HepG2 (cell line): ENCODE measurements around the gene PDZK1. TPM values are rescaled to one million over a fixed set of nuclear protein-coding genes. Genes with fewer than 3 reads are reported as not detected.
A peak's percentile ranks its signal among the peaks of the same experiment; 100 is the strongest.

ENCODE experiments used
- CCAR2 ChIP-seq: fragments of 200-400 bp; formaldehyde crosslinking; optimal IDR thresholded peaks from 2 replicates; pipeline ENCODE3; 2018; ENCODE audit warnings: low read depth, mild to moderate bottlenecking, low read length, moderate library complexity
- CHCHD3 ChIP-seq: sonication (generic); formaldehyde crosslinking; IDR thresholded peaks from 2 replicates; pipeline ENCODE4 v1.8.0; 2022; ENCODE audit warnings: mild to moderate bottlenecking, missing genetic modification reagents, moderate library complexity
- CHD2 ChIP-seq: IDR thresholded peaks from 2 replicates; pipeline ENCODE4 v1.6.1; 2011; ENCODE audit warnings: low read depth, low read length, improper control_type of control experiment
- DNMT1 ChIP-seq: sonication (generic); formaldehyde crosslinking; IDR thresholded peaks from 2 replicates; pipeline ENCODE4 v1.5.1; 2020; ENCODE audit warnings: mild to moderate bottlenecking, missing genetic modification reagents
- FLYWCH1 ChIP-seq: sonication (generic); formaldehyde crosslinking; IDR thresholded peaks from 2 replicates; pipeline ENCODE4 v1.8.1; 2023; ENCODE audit warnings: mild to moderate bottlenecking, missing genetic modification reagents
- FOXK2 ChIP-seq: fragments of 450-650 bp; IDR thresholded peaks from 2 replicates; pipeline ENCODE4 v1.6.1; 2016
- GPN1 ChIP-seq: sonication (generic); formaldehyde crosslinking; IDR thresholded peaks from 2 replicates; pipeline ENCODE4 v1.5.1; 2020; ENCODE audit warnings: missing genetic modification reagents, borderline replicate concordance
- GZF1 ChIP-seq: sonication (generic); formaldehyde crosslinking; IDR thresholded peaks from 2 replicates; pipeline ENCODE4 v1.5.1; 2020; ENCODE audit warnings: mild to moderate bottlenecking, missing genetic modification reagents
- HNRNPLL ChIP-seq: fragments of 200-400 bp; formaldehyde crosslinking; IDR thresholded peaks from 2 replicates; pipeline ENCODE4 v1.6.1; 2017; ENCODE audit warnings: mild to moderate bottlenecking, low read depth, low read length; ENCODE audit not compliant: poor library complexity, severe bottlenecking
- HOXA7 ChIP-seq: sonication (generic); formaldehyde crosslinking; IDR thresholded peaks from 2 replicates; pipeline ENCODE4 v1.8.1; 2022; ENCODE audit warnings: mild to moderate bottlenecking, missing genetic modification reagents, moderate library complexity
- JUNB ChIP-seq: sonication (generic); formaldehyde crosslinking; IDR thresholded peaks from 2 replicates; pipeline ENCODE4 v1.8.0; 2022; ENCODE audit warnings: missing genetic modification reagents, mild to moderate bottlenecking, borderline replicate concordance
- KLF16 ChIP-seq, 2 experiments: sonication (generic) in 1 of 2; formaldehyde crosslinking in 1 of 2; IDR thresholded peaks; 2 replicates each; pipeline versions ENCODE4 v1.6.1 to v1.8.0; 2016 to 2023; ENCODE audit warnings: missing genetic modification reagents in 2 of 2, missing compliant biosample characterization in 1 of 2
- KLF6 ChIP-seq: IDR thresholded peaks from 2 replicates; pipeline ENCODE4 v1.8.0; 2016; ENCODE audit warnings: missing biosample characterization, missing genetic modification reagents
- POLR2G ChIP-seq: fragments of 200-400 bp; formaldehyde crosslinking; IDR thresholded peaks from 2 replicates; pipeline ENCODE4 v1.6.1; 2018; ENCODE audit warnings: mild to moderate bottlenecking, low read depth, low read length, moderate library complexity
- SYNCRIP ChIP-seq: fragments of 200-400 bp; formaldehyde crosslinking; IDR thresholded peaks from 2 replicates; pipeline ENCODE4 v1.6.1; 2018; ENCODE audit warnings: mild to moderate bottlenecking, low read depth, low read length; ENCODE audit not compliant: insufficient read depth
- ZFP37 ChIP-seq: sonication (generic); formaldehyde crosslinking; IDR thresholded peaks from 2 replicates; pipeline ENCODE4 v1.4.0; 2020; ENCODE audit warnings: missing genetic modification reagents, borderline replicate concordance
- ZMYM3 ChIP-seq: sonication (generic); formaldehyde crosslinking; IDR thresholded peaks from 2 replicates; pipeline ENCODE4 v1.5.1; 2020; ENCODE audit warnings: mild to moderate bottlenecking, missing genetic modification reagents
- ZNF343 ChIP-seq: sonication (generic); formaldehyde crosslinking; IDR thresholded peaks from 2 replicates; pipeline ENCODE4 v1.4.0; 2020; ENCODE audit warnings: mild to moderate bottlenecking, missing genetic modification reagents
- ZNF383 ChIP-seq: sonication (generic); formaldehyde crosslinking; IDR thresholded peaks from 2 replicates; pipeline ENCODE4 v1.4.0; 2020; ENCODE audit warnings: missing genetic modification reagents, mild to moderate bottlenecking, borderline replicate concordance
- ZNF530 ChIP-seq: sonication (generic); formaldehyde crosslinking; IDR thresholded peaks from 2 replicates; pipeline ENCODE4 v1.5.0; 2020; ENCODE audit warnings: low read depth, mild to moderate bottlenecking, missing genetic modification reagents
- ZNF781 ChIP-seq: sonication (generic); formaldehyde crosslinking; IDR thresholded peaks from 2 replicates; pipeline ENCODE4 v1.5.1; 2020; ENCODE audit warnings: borderline replicate concordance, mild to moderate bottlenecking, missing genetic modification reagents; ENCODE audit errors: not compliant biosample characterization
- ZSCAN9 ChIP-seq: IDR thresholded peaks from 2 replicates; pipeline ENCODE4 v1.6.1; 2016; ENCODE audit warnings: borderline replicate concordance
- polyA plus RNA-seq, 8 experiments: library from polyadenylated mRNA; depleted of rRNA in 3 of 8; stranded (reverse) in 7 of 8; unstranded in 1 of 8; fragments of >200 nt; fragmentation: Illumina TruSeq in 4 of 8; extraction: Trizol in 4 of 8; gene quantifications; 2 replicates each; pipeline versions ENCODE4 v1.2.1 to v1.2.3, GENCODE V29; 2011 to 2016; ENCODE audit warnings: low read depth in 4 of 8, missing spikeins in 1 of 8, mixed read lengths in 1 of 8; ENCODE audit not compliant: insufficient read depth in 1 of 8
- total RNA-seq, 5 experiments: library from RNA; depleted of rRNA; stranded (reverse); fragments of >200 nt; fragmentation: Illumina TruSeq; extraction: Trizol; gene quantifications; 2 replicates each; pipeline ENCODE4 v1.2.3, GENCODE V29; 2016; ENCODE audit warnings: low read depth in 1 of 5
- TF ChIP-seq, protein P1 (sequence below): sonication (generic); formaldehyde crosslinking; IDR thresholded peaks from 2 replicates; pipeline ENCODE4 v1.4.0; 2020; ENCODE audit warnings: mild to moderate bottlenecking, missing genetic modification reagents
- TF ChIP-seq, protein P2 (sequence below): sonication (generic); formaldehyde crosslinking; IDR thresholded peaks from 2 replicates; pipeline ENCODE4 v1.9.0; 2022; ENCODE audit warnings: low read depth, missing genetic modification reagents
- TF ChIP-seq, protein P3 (sequence below): sonication (generic); formaldehyde crosslinking; IDR thresholded peaks from 2 replicates; pipeline ENCODE4 v1.4.0; 2020; ENCODE audit warnings: missing genetic modification reagents

PDZK1 gene
- total and polyA plus RNA-seq, 2 of the 13 experiments (the other 11 are each of a cell fraction or from before 2014, with no cell fraction given), result 16.2 to 46.4 TPM

- peak; percentile 44; the same call in 1 of the 2 replicates for TF ChIP-seq CHD2
- TF ChIP-seq HNRNPLL, result no peak
- no peak for TF ChIP-seq CHCHD3 (CRISPR knock-in tag)
- TF ChIP-seq KLF16 (CRISPR knock-in tag; IDR thresholded peaks at IDR 0.05), result peak in 1 of 2 experiments; percentile 65; a peak in 2 of 4 replicates
- TF ChIP-seq, protein P1, sequence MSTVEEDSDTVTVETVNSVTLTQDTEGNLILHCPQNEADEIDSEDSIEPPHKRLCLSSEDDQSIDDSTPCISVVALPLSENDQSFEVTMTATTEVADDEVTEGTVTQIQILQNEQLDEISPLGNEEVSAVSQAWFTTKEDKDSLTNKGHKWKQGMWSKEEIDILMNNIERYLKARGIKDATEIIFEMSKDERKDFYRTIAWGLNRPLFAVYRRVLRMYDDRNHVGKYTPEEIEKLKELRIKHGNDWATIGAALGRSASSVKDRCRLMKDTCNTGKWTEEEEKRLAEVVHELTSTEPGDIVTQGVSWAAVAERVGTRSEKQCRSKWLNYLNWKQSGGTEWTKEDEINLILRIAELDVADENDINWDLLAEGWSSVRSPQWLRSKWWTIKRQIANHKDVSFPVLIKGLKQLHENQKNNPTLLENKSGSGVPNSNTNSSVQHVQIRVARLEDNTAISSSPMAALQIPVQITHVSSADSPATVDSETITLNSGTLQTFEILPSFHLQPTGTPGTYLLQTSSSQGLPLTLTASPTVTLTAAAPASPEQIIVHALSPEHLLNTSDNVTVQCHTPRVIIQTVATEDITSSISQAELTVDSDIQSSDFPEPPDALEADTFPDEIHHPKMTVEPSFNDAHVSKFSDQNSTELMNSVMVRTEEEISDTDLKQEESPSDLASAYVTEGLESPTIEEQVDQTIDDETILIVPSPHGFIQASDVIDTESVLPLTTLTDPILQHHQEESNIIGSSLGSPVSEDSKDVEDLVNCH, result no peak
- peak; percentile 80 for TF ChIP-seq ZMYM3 (CRISPR knock-in tag)
- no peak for TF ChIP-seq SYNCRIP
- peak; percentile 57 for TF ChIP-seq ZNF781 (CRISPR knock-in tag)
- TF ChIP-seq ZNF530 (CRISPR knock-in tag), result no peak
- TF ChIP-seq, protein P2, sequence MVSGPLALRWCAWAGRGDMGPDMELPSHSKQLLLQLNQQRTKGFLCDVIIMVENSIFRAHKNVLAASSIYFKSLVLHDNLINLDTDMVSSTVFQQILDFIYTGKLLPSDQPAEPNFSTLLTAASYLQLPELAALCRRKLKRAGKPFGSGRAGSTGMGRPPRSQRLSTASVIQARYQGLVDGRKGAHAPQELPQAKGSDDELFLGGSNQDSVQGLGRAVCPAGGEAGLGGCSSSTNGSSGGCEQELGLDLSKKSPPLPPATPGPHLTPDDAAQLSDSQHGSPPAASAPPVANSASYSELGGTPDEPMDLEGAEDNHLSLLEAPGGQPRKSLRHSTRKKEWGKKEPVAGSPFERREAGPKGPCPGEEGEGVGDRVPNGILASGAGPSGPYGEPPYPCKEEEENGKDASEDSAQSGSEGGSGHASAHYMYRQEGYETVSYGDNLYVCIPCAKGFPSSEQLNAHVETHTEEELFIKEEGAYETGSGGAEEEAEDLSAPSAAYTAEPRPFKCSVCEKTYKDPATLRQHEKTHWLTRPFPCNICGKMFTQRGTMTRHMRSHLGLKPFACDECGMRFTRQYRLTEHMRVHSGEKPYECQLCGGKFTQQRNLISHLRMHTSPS (CRISPR knock-in tag), result peak; percentile 25; the same call in 1 of the 2 replicates
- no peak for TF ChIP-seq JUNB (CRISPR knock-in tag)
- TF ChIP-seq DNMT1 (CRISPR knock-in tag), result no peak
- 0 out of 2 replicates have a peak, but pooled peaks have one; percentile 47 for TF ChIP-seq POLR2G
- no peak for TF ChIP-seq GZF1 (CRISPR knock-in tag)
- TF ChIP-seq FLYWCH1 (CRISPR knock-in tag), result no peak
- TF ChIP-seq, protein P3, sequence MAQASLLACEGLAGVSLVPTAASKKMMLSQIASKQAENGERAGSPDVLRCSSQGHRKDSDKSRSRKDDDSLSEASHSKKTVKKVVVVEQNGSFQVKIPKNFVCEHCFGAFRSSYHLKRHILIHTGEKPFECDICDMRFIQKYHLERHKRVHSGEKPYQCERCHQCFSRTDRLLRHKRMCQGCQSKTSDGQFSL (CRISPR knock-in tag), result no peak
- no peak for TF ChIP-seq ZSCAN9 (CRISPR knock-in tag)
- TF ChIP-seq ZFP37 (CRISPR knock-in tag), result peak; percentile 75; the same call in 1 of the 2 replicates
- no peak for TF ChIP-seq HOXA7 (CRISPR knock-in tag)
- no peak; the same call in 1 of the 2 replicates for TF ChIP-seq KLF6 (CRISPR knock-in tag)
- TF ChIP-seq ZNF343 (CRISPR knock-in tag), result no peak
- no peak for TF ChIP-seq FOXK2
- no peak for TF ChIP-seq CCAR2
- no peak for TF ChIP-seq GPN1 (CRISPR knock-in tag)
- TF ChIP-seq ZNF383 (CRISPR knock-in tag), result no peak
Measured at GRCh38 chr1:145714524-145715111, 7.5 kb upstream of the PDZK1 start (continued).
